SK-N-SH (cell line): ENCODE measurements around the gene ARHGEF10L. TPM values are rescaled to one million over a fixed set of nuclear protein-coding genes. Genes with fewer than 3 reads are reported as not detected.

Experiments used
- CTCF ChIA-PET: fragments of 300-600, 350-600 bp; formaldehyde crosslinking; extraction: SDS; loops from one replicate; lab custom pipeline; 2021; lab: Yijun Ruan, JAX
- POLR2A ChIA-PET: fragments of 350-600 bp; sonication (Branson Sonifier 250); formaldehyde crosslinking; extraction: SDS; loops from one replicate; lab custom pipeline; 2020; ENCODE audit warnings: antibody characterized with exemption, inconsistent platforms; lab: Yijun Ruan, JAX
- DNase-seq: peaks from one replicate; pipeline ENCODE4 v3.0.0; 2012
- H2AFZ ChIP-seq: fragments of 200-600 bp; sonication (generic); 2 replicates; pipeline ENCODE4 v1.8.1; 2016; ENCODE audit warnings: antibody characterized with exemption, mild to moderate bottlenecking, low read depth
- H3F3A ChIP-seq: fragments of 200-600 bp; sonication (generic); replicated peaks from 2 replicates; pipeline ENCODE3; 2016; ENCODE audit warnings: antibody characterized with exemption, mild to moderate bottlenecking; ENCODE audit not compliant: insufficient read depth
- H3K27ac ChIP-seq, 2 experiments: fragments of 200-500 bp in 1 of 2; fragments of 200-600 bp in 1 of 2; sonication (Bioruptor generic) in 1 of 2; sonication (generic), shearing (Covaris generic) in 1 of 2; 2 replicates each; pipeline versions ENCODE4 v1.5.1 to v1.6.1; 2014 to 2016; ENCODE audit warnings: low read depth in 2 of 2, inconsistent platforms in 1 of 2, low read length in 1 of 2, mild to moderate bottlenecking in 1 of 2, mixed read lengths in 1 of 2
- H3K27me3 ChIP-seq: fragments of 200-600 bp; sonication (generic), shearing (Covaris generic); 2 replicates; pipeline ENCODE4 v1.6.1; 2016; ENCODE audit warnings: mixed run types; ENCODE audit not compliant: insufficient read depth
- H3K36me3 ChIP-seq, 2 experiments: fragments of 200-500 bp in 1 of 2; fragments of 200-600 bp in 1 of 2; sonication (Bioruptor generic) in 1 of 2; sonication (generic) in 1 of 2; replicated peaks in 1 of 2; 2 replicates each; pipeline versions ENCODE3 to v1.5.1; 2014 to 2016; ENCODE audit warnings: low read length in 1 of 2, mild to moderate bottlenecking in 1 of 2; ENCODE audit not compliant: insufficient read depth in 2 of 2, control insufficient read depth in 1 of 2
- H3K4me1 ChIP-seq, 2 experiments: fragments of 200-500 bp in 1 of 2; fragments of 200-600 bp in 1 of 2; sonication (Bioruptor generic) in 1 of 2; sonication (generic), shearing (Covaris generic) in 1 of 2; 2 replicates each; pipeline versions ENCODE4 v1.5.1 to v1.6.1; 2014 to 2016; ENCODE audit warnings: low read depth in 1 of 2, low read length in 1 of 2, mixed run types in 1 of 2; ENCODE audit not compliant: insufficient read depth in 2 of 2, control insufficient read depth in 1 of 2
- H3K4me2 ChIP-seq: fragments of 200-600 bp; sonication (generic), shearing (Covaris generic); 2 replicates; pipeline ENCODE4 v1.6.1; 2017; ENCODE audit warnings: mixed run types
- H3K4me3 ChIP-seq, 2 experiments: fragments of 200-500 bp in 1 of 2; fragments of 200-600 bp in 1 of 2; sonication (Bioruptor generic) in 1 of 2; sonication (generic), shearing (Covaris generic) in 1 of 2; 2 replicates each; pipeline versions ENCODE4 v1.5.1 to v1.8.1; 2014 to 2016; ENCODE audit warnings: low read depth in 2 of 2, inconsistent platforms in 1 of 2, low read length in 1 of 2, mild to moderate bottlenecking in 1 of 2, mixed read lengths in 1 of 2, moderate library complexity in 1 of 2
- H3K79me2 ChIP-seq: fragments of 200-600 bp; sonication (generic); 2 replicates; pipeline ENCODE4 v1.8.1; 2017; ENCODE audit warnings: mild to moderate bottlenecking; ENCODE audit not compliant: insufficient read depth
- H3K9ac ChIP-seq: fragments of 200-600 bp; sonication (generic); 2 replicates; pipeline ENCODE4 v1.6.1; 2017; ENCODE audit warnings: mixed run types
- H3K9me2 ChIP-seq: fragments of 200-600 bp; sonication (generic); 2 replicates; pipeline ENCODE4 v1.6.1; 2017; ENCODE audit warnings: mixed run types
- H3K9me3 ChIP-seq: fragments of 200-600 bp; sonication (generic); 2 replicates; pipeline ENCODE4 v1.6.1; 2017; ENCODE audit warnings: mixed run types, mild to moderate bottlenecking, moderate library complexity
- H4K20me1 ChIP-seq: fragments of 200-600 bp; sonication (generic); 2 replicates; pipeline ENCODE4 v1.6.1; 2017; ENCODE audit warnings: mild to moderate bottlenecking, mixed run types; ENCODE audit not compliant: insufficient read depth
- CTCF ChIP-seq: fragments of 200-600 bp; sonication (generic); IDR thresholded peaks from 2 replicates; pipeline ENCODE4 v1.6.1; 2017; ENCODE audit warnings: antibody characterized with exemption, mild to moderate bottlenecking, moderate library complexity
- FOSL2 ChIP-seq: IDR thresholded peaks from 2 replicates; pipeline ENCODE4 v1.4.0; 2012; ENCODE audit warnings: low read depth, mild to moderate bottlenecking, moderate library complexity, borderline replicate concordance
- FOXM1 ChIP-seq: IDR thresholded peaks from 2 replicates; pipeline ENCODE4 v1.4.0; 2012; ENCODE audit warnings: low read depth, mild to moderate bottlenecking
- GABPA ChIP-seq: IDR thresholded peaks from 2 replicates; pipeline ENCODE4 v1.4.0; 2012; ENCODE audit warnings: low read depth, mild to moderate bottlenecking
- GATA2 ChIP-seq: sonication (generic); formaldehyde crosslinking; IDR thresholded peaks from 2 replicates; pipeline ENCODE4 v1.5.0; 2020; ENCODE audit warnings: mild to moderate bottlenecking, missing genetic modification reagents
- MEF2A ChIP-seq: IDR thresholded peaks from 2 replicates; pipeline ENCODE4 v1.4.0; 2012; ENCODE audit warnings: low read depth, borderline replicate concordance
- MXI1 ChIP-seq: IDR thresholded peaks from 2 replicates; pipeline ENCODE4 v1.6.1; 2012; ENCODE audit warnings: mild to moderate bottlenecking, low read depth, low read length, improper control_type of control experiment
- NRF1 ChIP-seq: IDR thresholded peaks from 2 replicates; pipeline ENCODE4 v1.6.1; 2012; ENCODE audit warnings: low read depth, mild to moderate bottlenecking, low read length
- POLR2AphosphoS5 ChIP-seq: IDR thresholded peaks from 2 replicates; pipeline ENCODE4 v1.6.1; 2012; ENCODE audit warnings: low read depth, low read length
- RCOR1 ChIP-seq: fragments of 150-350 bp; IDR thresholded peaks from 2 replicates; pipeline ENCODE4 v1.6.1; 2017; ENCODE audit warnings: antibody characterized with exemption, low read length
- SIN3A ChIP-seq: IDR thresholded peaks from 2 replicates; pipeline ENCODE4 v1.6.1; 2012; ENCODE audit warnings: low read depth, mild to moderate bottlenecking, low read length, moderate library complexity, borderline replicate concordance
- TCF12 ChIP-seq: IDR thresholded peaks from 2 replicates; pipeline ENCODE4 v1.4.0; 2012
- USF1 ChIP-seq: IDR thresholded peaks from 2 replicates; pipeline ENCODE4 v1.4.0; 2012; ENCODE audit warnings: low read depth, borderline replicate concordance
- ZBTB33 ChIP-seq: IDR thresholded peaks from 2 replicates; pipeline ENCODE4 v1.4.0; 2012; ENCODE audit warnings: low read depth, borderline replicate concordance
- WGBS: methylation state at CpG from one replicate; pipeline ENCODE4 v1.1.6; 2017; ENCODE audit warnings: low lambda C conversion rate; 5-methylcytosine and 5-hydroxymethylcytosine counted together
- polyA plus RNA-seq, 3 experiments: library from polyadenylated mRNA; depleted of rRNA; stranded (reverse); fragments of >200 nt; gene quantifications; 2 replicates each; pipeline ENCODE4 v1.2.3, GENCODE V29; 2012

The ARHGEF10L gene
- polyA plus RNA-seq, 1 of the 3 experiments (the other 2 are of a cell fraction), result 12.5 TPM

- POLR2A ChIA-PET, result no interaction called here
- H3K36me3 ChIP-seq, result no peaks in the 10 kb centered on the region
- H2AFZ ChIP-seq, result no peak overlapping the region
Observed at GRCh38 chr1:17533201-17533600, 6.3 kb upstream of the ARHGEF10L start.

GRCh38 chr1:17535300-17535936 lies 4.1 kb upstream of the ARHGEF10L start:
- H3K9me3 ChIP-seq, result no peaks in the 10 kb centered on the region
- no peaks in the 10 kb centered on the region for H3K27me3 ChIP-seq
- peaks cover 3% of the 10 kb centered on the region for H3F3A ChIP-seq
- no peaks in the 10 kb centered on the region for H3K9me2 ChIP-seq
- ChIA-PET CTCF (interaction anchor here (0.7 to 3.7 kb wide), 4 partner anchors 27 to 290 kb away, joined by 3 to 21 read pairs (median 4); no protein-coding TSS in a partner anchor), POLR2A (interaction anchor here (0.6 kb wide), 1 partner anchor 16 kb away, joined by 3 read pairs; no protein-coding TSS in a partner anchor)
- H4K20me1 ChIP-seq, result no peaks in the 10 kb centered on the region
- H3K4me2 ChIP-seq, result no peak overlapping the region
- H3K4me3 ChIP-seq, result no peak overlapping the region
- H3K9ac ChIP-seq, result no peak overlapping the region
- peaks cover 7% of the 10 kb centered on the region; the same call in 1 of the 2 replicates for H3K79me2 ChIP-seq
- no peak for DNase-seq
- no peaks in the 10 kb centered on the region for H3K36me3 ChIP-seq
- 91% methylated on average over 6 of the region's 8 CpGs for WGBS
- H3K27ac ChIP-seq, result no peak overlapping the region
- TF ChIP-seq FOSL2, result no peak
- TF ChIP-seq CTCF, result no peak
- TF ChIP-seq FOXM1, result no peak
- TF ChIP-seq NRF1, result no peak
- TF ChIP-seq POLR2AphosphoS5, result no peak
- no peak overlapping the region for H2AFZ ChIP-seq
- H3K4me1 ChIP-seq, result peaks cover 9 to 22% of the 10 kb centered on the region in 2 experiments; a peak in 3 of 4 replicates

More at GRCh38 chr1:17533201-17533600, 6.3 kb upstream of the ARHGEF10L start:
- no peak for DNase-seq
- Histone ChIP-seq H3K9me2 (no peaks in the 10 kb centered on the region), H4K20me1 (no peaks in the 10 kb centered on the region), H3K9ac (no peak overlapping the region), H3K27ac (no peak overlapping the region), H3K4me1 (peaks cover 9 to 13% of the 10 kb centered on the region in 2 experiments; a peak in 2 of 4 replicates), H3F3A (peaks cover 3% of the 10 kb centered on the region), H3K9me3 (no peaks in the 10 kb centered on the region), H3K27me3 (no peaks in the 10 kb centered on the region), H3K79me2 (no peaks in the 10 kb centered on the region), H3K4me3 (no peak overlapping the region), H3K4me2 (no peak overlapping the region)
- WGBS, result 91% methylated on average over 4 of the region's 4 CpGs
- no peak for TF ChIP-seq MXI1
- no peak for TF ChIP-seq ZBTB33
- no peak for TF ChIP-seq FOSL2
- TF ChIP-seq GATA2 (CRISPR knock-in tag), result no peak
- TF ChIP-seq RCOR1, result no peak
- no peak for TF ChIP-seq FOXM1
- TF ChIP-seq TCF12, result no peak
- no peak for TF ChIP-seq SIN3A
- TF ChIP-seq USF1, result no peak
- TF ChIP-seq GABPA, result no peak
- no peak for TF ChIP-seq MEF2A
- CTCF ChIA-PET, result interaction anchor here (0.7 to 1.1 kb wide), 2 partner anchors 26 to 31 kb away, joined by 3 read pairs; no protein-coding TSS in a partner anchor
